Suppressor macrophage treated with lipopolysaccharide for 4 hours (primary cell): ENCODE data around the gene KRT86.
"Not testable (repeated sequence)": the region's sequence is repeated elsewhere in the genome, so short reads cannot be mapped to it uniquely, and the experiment has no call there.

Experiments
- DNase-seq: peaks from one replicate; pipeline ENCODE4 v3.0.0-alpha.2; 2020

Gene KRT86

DNA sequence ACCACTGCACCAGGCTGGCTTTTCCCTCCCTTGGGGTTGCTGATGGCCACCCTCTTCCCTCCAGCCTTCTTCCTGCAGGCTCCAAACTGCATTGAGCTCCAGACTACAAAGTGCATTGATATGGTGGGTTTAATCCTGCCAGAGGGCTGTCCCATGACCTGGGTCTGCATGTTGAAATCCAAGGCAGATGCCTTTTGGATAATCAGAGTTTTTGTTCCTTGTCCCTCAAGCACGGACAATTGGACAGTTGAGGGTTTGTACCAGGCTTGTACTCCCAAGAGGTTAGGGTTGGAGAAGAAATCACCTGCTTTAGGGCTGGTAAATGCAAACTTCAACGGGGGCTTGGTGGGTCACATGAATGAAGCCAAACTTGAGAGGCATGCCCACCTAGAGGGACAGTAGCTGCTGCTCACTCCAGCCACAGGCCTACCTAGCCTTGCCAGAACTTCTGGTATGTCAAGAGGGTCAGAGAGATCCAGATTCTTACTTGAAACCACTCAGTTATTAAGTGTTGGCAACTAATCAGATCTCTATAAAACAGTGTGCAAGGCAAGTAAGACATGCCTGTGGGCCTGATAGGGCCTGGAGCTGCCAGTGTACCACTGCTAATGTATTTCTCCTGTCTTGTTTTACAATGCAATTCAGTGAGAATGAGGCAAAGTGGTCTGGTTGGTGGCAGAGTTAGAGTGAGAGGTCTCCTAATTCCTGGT, 68.5 kb downstream of the KRT86 start:
- no peak for DNase-seq

DNA sequence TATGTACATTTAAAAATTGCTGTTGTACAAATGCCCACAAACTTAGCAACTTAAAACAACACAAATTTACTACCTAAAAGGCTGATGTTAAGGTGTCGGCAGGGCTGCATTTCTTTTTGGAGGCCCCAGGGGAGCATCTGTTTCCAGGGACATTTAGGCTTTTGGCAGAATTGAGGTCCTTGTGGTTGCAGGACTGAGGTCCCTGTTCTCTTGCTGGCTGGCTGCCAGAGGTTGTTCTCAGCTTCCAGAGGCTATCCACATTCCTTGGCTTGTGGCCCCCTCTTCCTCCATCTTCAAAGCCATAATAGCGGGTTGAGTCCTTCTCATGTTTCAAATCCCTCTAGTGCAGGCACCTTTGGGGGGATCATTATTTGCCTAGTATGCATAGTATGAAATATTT, 69.1 kb downstream of the KRT86 start:
- DNase-seq, result no peak

DNA sequence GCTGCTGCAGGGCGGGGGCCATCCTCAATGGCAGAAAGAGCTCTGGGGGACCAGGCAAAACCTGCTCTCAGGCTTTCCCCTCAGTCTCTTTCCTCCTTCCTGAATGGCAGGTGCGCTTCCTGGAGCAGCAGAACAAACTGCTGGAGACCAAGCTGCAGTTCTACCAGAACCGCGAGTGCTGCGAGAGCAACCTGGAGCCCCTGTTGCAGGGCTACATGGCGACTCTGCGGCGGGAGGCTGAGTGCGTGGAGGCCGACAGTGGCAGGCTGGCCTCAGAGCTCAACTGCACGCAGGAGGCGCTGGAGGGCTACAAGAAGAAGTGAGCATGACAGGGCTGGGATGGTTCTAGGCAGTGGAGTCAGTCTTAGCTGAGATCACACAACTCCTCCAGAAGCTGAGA, 69.7 kb downstream of the KRT86 start:
- DNase-seq, result no peak

DNA sequence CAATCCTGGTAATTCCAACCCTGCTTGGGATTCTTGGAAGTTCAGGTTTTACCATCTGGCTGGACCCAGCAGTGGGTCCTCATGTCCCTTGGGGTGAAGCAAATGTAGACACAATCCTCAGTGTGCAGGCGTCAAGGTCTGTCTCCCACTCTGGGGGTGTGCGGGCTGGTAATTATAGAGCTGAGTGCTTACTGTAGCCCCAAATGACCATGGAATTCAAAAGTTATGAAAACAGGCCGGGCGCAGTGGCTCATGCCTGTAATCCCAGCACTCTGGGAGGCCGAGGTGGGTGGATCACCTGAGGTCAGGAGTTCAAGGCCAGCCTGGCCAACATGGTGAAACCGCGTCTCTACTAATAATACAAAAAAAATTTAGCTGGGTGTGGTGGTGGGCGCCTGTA, 70.6 kb downstream of the KRT86 start:
- not testable (repeated sequence) for DNase-seq

DNA sequence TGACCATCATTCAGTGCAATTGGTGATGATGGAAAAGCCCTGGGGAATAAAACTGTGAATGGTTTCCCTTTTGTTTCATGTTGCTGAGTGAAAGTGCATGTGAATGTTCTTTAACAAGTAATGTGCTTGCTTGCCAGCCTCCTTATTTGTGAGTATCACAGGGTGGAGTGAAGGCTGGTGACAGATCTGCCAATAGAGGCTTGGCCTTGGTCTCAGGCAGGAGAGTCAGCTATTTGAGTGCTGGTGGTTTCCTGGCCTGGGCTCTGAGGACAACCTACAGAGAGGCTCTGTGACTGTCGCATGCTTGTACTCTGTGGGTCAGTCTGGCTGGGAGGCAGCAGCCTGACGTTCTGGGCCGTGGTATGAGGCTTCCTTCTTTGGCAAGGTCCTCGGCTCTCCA, 72.1 kb downstream of the KRT86 start:
- DNase-seq, result peak; percentile 43

DNA sequence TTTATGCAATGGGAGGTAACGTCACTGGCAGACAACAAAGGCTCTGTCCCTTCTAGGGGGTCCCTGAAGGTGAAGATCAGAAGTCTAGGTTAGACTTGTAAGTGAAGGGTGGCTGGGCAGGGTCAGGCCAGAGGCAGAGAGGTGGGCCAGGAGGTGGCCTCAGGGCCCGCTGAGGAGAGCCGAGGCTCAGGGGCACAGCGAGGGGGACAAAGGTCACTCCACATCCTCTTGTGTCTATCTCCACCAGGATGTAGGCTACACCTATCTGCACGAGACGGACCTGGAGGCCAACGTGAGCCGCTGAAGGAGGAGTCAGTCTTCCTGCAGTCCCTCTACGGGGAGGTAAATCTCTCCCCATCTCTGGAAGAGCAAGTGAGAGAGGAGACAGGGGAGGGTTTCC, 72.6 kb downstream of the KRT86 start:
- DNase-seq, result no peak

DNA sequence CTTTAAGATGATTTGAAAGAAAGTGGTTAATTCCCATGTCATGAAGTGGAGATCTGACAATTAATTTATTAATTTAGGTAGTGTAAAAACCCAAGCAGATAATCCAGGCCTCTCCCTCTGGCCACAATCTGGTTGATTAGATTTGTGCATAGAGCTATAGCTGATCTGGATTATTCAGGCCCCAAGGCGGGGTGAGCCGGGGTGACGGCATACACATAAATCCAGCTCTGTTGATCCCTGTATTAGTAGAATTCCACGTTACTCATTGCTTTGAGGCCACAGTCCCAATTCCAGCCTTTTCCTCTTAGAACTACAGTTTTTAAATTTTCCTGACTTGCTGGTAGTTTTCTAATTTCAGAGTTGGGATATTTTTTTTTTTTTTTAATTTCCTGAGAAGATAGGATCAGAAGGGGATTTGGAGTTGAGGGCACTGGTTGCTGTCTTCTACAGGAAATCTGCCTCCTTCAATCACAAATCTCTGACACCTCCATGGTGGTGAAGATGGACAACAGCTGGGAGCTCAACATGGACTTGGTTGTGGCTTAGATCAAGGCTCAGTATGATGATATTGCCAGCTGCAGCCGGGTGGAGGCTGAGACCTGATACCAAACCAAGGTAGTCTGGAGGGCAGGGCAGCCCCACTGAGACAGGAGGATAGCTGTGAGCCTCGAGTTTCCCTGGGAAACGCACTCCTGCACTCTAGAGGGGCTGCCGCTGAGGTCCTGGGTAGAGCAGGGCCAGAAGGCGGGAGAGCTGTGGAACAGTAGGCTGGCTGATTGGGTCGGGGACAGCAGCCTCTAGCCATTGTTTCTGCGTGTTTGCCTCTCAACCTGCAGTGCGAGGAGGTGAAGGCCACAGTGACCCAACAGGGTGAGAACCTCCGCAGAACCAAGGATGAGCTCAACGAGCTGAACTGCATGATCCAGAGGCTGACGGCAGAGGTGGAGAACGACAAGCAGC, 73.4 kb downstream of the KRT86 start:
- DNase-seq, result no peak

DNA sequence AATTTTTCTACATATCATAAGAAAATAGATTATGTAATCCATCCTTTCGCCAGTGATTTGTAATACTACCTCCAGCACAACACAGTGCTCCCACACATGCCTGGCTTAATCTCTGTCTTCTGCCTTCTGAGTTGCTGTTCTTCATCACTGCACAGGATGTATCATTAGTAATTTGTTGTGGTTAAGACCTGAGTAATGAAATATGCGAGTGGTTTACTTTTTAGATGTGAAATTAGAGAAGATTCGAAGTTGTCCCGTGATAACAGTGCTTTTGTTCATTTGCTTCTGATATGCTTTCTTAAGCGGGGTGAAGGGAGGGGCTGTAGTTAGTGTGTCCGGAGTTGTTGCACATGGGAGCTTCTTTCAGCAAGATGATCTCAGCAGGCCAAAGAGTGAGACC, 74.8 kb downstream of the KRT86 start:
- no peak for DNase-seq

DNA sequence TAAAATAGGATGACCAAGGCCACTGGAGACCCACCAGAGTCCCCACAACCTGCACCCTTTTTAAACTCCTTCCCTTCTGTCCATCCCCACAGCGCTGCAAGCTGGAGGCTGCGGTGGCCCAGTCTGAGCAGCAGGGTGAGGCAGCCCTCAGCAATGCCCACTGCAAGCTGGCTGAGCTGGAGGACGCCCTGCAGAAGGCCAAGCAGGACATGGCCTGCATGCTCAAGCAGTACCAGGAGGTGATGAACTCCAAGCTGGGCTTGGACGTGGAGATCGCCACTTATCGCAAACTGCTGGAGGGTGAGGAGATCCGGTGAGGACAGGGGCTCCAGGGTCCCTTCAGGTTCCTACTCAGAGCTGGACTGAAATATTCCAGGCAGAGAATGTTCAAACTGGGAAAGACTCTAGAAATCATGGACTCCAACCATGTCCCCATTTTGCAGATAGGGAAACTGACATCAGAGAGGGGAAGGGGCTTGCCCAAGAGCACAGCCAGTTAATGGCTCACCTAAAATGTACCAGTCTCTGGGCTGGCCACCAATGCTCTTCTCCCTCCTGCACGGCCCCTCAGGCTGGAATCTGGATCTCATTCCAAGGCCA, 75.7 kb downstream of the KRT86 start:
- no peak for DNase-seq

DNA sequence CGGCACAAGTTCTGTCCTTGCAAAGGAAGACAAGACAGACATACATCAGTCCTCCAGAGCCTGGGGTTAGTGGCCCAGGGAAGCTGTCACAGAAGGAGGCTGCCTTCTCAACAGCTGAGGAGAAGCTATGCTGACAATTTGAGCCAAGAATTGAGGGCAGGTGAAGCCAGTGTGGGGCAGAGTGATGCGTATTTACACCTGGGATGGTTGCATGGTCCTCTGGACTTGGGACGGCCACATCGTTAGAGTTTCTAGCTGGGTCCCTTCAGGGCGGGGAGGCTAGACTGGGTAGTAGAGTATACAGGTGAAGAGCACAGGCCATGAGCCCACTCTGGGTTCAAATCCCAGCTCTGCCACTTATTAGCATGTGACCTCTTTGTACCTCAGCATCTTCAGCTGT, 76.3 kb downstream of the KRT86 start:
- DNase-seq, result no peak

DNA sequence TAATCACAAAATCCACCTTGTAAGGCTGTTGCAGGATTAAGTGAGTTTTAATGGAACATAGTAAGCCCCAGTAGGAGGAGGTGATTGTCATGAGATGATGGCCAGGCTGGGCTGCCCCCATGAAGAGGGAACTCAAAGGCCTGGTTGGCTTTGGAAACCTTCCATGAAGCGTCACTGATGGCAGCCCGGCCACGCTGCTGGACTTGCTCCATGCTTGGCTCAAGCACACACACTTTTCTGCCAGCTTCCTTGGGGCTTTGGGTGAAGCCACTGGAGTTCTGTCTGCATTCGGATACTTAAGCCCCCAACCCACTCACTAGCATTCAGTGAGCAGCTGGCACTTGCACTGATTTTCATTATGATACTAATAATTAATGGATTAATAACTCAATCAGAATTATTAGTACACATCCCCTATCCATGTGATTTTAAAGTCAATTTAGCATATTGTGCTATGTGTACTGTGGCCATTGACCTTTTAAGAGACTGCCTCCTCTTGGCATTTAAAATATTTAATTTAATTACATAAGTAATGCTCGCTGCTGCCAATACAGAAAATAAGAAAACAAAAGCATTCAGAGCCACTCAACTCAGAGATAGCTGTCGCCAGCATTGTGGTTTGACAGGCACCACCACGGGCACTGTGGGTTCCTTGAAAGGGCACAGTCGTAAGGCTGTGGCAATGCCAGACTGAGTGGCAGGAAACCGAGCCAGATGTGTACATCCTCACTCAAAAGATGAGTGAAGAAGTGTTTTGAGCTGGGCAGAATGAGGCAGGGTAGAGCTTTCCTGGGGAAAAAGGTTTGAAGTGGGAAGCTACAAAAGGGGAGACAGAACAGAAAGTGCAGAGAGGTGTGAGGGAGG, 77.0 kb downstream of the KRT86 start:
- DNase-seq, result no peak

DNA sequence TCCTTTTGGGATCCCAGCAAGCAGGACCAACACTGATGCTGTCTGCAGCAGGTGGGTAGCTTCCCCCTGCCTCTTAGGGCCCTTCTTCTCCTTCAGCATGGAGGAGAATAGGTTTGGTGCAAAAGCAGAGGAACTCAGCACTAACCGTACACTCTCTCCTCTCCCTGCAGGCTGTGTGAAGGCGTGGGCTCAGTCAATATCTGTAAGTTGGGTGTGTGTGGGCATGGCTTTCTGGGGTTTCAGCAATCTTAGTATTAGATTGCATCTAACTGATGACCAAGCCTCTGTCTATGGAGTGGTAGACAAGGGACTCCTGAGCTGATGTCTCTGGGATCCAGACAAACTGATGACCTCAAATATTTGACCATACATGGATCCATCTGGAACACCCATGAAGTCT, 78.5 kb downstream of the KRT86 start:
- no peak for DNase-seq

DNA sequence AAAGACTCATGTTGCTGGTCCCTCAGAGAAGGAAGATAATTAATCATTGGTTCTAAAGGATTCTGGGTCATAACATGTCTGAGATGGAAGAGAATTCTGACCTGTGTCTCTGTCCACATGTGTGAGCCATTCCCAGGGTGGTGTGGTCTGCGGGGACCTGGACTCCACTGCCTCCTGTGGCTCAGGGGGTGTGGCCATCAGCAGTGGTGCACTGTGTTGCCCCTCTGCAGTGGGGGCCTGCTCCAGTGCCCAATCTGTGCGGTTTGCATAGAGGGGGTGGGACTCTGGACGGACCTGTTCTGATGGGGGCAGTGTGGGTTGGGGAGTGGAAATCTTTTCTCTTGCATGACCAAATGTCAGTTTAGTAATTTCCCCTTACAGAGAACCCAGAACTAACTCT, 79.3 kb downstream of the KRT86 start:
- no peak for DNase-seq

DNA sequence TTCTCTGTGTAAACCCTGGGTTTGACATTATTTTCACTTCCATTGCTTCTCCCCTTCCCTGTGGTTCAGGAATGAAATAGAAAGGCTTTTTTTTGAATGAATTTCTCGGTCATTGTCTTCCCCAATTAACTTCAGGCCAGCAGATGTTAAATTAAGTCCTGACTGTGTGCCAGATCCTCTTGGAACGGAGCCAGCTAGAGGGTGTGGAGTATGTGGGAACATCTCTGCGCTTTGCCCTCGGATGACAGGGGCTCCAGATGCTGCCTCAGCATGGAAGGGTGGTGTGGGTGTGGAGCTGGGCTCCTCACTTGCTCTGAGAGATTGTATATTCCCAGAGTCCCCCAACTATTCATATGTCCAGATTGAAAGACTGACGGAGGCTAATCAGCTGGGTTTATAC, 79.8 kb downstream of the KRT86 start:
- DNase-seq, result no peak

DNA sequence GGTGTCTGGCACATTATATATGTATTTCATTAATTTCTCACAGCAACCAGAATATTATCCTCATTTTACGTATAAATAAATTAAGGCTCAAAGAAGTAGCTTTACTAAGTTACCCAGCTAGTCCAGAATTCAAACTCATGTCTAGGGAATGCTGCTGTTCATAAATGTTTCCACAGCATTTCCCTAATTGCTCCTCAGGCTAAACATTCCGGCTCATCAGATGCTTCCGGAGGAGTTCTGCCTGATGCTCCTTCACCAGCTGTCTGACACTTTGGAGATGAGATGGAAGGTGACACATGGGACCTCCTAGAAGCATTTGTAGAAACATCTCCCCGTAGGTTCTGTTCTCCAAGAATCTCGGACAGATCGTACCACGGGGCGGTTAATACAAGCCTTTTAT, 80.7 kb downstream of the KRT86 start:
- DNase-seq, result no peak

DNA sequence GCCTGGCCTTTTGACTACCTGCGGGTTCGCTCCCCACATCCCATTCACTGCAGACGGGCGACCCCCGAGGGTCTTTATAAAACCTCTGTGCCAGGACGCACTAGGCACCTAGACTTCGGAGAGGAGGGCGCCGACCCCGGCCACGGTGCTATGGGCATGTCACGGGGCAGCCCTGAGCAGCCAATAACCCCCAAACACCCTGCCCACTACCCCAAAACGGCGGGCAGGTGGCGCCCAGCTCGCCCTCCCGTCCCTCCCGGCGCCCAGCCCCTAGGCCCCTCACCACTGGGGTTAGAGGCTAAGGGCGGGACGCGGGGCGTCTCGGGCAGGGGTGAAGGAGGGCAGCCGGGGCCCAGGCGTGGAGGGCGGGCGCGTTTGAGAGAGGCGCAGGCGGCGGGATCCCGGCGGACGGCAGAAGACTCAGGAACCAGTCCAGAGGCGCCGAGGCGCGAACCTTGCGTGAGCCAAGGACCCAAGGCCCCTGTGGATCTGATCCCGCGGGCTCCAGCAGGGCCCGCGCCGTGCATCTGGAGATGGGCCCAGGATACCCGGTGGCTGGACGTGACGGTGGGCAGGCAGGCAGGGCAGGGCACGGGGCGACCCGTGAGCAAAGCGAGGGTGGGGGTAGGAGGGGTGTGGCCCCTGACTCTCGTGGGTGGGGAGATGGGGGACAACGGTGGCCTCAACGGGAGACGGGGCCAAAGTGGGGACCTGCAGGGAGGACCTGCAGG, 81.8 kb downstream of the KRT86 start:
- DNase-seq, result no peak

DNA sequence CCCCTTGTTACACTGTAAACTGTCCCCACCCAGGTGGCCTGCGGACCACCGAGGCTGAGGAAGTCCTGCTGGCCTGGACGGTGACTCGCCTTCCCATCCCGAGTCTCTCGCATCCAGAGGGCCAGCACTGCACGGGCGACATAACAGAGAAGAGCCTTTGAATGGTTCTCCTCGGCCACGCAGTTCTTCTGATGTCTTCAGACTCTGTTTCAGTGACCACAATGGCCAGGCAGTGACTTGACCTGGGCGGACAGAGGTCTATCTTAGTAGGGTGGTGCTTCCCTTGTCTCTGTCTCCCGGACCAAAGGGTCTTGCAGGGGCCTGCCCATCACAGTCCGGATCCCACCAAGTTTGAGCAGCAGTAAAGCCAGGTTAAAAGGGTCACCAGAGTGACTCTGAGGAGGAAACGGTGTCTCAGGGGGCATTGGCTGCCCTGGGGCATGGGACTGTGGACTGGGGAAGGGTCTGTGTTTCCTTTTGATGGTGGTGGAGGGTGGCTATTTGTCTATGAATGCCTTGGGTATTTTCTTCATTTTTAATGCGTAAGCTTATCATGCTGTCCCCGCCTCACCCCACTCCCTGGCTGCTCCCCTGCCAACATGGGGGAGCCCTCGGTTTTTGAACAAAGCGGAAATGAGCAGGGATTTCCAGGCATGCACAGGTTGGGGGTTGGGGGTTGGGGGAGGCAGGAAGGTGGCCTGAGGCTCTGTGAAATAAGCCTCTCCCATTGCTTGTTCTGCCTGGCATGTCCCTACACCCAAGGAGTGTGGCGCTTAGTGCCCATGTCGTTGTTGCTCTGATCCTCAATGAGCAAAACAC, 82.5 kb downstream of the KRT86 start:
- DNase-seq, result no peak
